Cardiac fibroblast (primary cell): ENCODE measurements around the gene ARG1.

Experiments
- DNase-seq, 2 donors: peaks; one replicate each; pipeline versions ENCODE4 v3.0.0 to v3.0.0-alpha.2; 2010; ENCODE audit warnings: low read depth in 2 of 2
- H3K4me3 ChIP-seq, 2 donors: replicated peaks in 1 of 2; 1 replicate in 1 of 2; 2 replicates in 1 of 2; pipeline ENCODE4 v1.5.1; 2011; ENCODE audit warnings: low read depth in 2 of 2, low read length in 2 of 2, mild to moderate bottlenecking in 2 of 2, moderate library complexity in 1 of 2
- TF ChIP-seq, protein P1 (sequence below): IDR thresholded peaks from one replicate; pipeline ENCODE4 v1.5.1; 2011; ENCODE audit warnings: low read depth, mild to moderate bottlenecking, low read length, inconsistent platforms

ARG1 gene

DNA sequence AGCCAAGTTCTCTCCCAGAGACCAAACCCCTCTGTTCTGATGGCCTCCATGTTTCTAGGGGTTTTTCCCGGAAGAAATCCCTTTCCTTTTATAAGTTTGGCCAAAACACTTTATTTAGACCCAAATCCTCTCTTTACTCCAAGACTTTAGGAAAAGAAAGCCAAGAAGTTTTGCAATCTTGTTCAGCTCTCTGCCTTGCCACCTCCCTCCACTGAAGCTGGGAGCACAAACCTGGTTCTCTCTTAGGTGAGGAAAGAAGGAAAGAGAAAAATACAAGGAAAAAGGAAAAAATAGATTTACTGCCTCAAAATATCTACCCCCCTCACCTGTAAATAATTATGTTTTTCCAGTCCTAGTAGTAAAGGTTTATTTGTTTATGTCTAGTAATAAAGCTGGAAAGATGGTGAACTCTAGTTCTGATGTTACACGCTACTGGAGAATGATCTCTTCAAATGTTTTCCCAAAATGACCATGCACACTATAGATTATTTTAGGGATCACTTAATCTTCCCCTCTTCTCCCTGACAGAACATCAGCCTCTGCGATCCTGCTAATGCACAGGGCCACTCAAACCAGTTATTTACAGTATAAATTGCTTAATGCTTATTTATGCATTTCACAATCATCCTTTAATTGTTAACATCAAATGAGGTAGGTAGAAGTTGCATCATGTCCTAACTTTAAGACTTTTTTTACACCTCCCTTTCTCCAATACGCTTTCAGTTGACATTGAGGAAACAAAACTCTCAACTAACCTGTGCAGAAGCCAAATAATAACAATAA is 10.9 kb upstream of the ARG1 start:
- TF ChIP-seq, protein P1, sequence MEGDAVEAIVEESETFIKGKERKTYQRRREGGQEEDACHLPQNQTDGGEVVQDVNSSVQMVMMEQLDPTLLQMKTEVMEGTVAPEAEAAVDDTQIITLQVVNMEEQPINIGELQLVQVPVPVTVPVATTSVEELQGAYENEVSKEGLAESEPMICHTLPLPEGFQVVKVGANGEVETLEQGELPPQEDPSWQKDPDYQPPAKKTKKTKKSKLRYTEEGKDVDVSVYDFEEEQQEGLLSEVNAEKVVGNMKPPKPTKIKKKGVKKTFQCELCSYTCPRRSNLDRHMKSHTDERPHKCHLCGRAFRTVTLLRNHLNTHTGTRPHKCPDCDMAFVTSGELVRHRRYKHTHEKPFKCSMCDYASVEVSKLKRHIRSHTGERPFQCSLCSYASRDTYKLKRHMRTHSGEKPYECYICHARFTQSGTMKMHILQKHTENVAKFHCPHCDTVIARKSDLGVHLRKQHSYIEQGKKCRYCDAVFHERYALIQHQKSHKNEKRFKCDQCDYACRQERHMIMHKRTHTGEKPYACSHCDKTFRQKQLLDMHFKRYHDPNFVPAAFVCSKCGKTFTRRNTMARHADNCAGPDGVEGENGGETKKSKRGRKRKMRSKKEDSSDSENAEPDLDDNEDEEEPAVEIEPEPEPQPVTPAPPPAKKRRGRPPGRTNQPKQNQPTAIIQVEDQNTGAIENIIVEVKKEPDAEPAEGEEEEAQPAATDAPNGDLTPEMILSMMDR = no peak
- H3K4me3 ChIP-seq = no peak overlapping the region
- no peak for DNase-seq

DNA sequence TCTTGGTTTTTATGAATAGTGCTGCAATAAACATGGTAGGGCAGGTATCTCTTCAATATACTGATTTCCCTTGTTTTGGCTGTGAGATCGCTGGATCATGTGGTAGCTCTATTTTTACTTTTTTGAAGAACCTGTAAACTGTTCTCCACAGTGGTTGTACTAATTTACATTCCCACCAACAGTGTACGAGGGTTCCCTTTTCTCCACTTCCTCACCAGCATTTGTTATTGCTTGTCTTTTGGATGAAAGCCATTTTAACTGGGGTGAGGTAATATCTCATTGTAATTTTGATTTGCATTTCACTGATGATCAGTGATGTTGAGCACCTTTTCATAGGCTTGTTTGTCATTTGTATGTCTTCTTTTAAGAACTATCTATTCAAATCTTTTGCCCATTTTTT is 8.0 kb upstream of the ARG1 start:
- TF ChIP-seq, protein P1 = no peak
- no peak for DNase-seq
- H3K4me3 ChIP-seq = no peak overlapping the region

DNA sequence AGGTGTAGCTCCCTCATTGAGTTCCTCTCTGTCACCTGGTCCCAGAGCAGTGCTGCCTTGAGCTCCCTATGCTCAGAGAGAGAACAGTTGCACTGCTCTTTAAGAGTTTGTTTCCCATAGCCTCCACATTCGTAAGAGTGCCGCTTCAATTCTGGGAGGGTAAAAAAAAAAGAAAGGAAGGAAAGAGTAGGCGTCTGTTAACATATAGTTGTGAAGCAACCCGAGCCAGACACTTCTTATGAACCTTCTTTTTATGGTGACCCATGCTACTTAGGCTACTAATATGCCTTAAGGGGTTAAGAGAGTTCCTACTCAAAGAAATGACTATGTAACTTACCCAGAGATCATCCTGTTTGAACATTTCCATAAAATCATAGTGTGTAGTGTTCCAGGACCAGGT is 4.3 kb upstream of the ARG1 start:
- H3K4me3 ChIP-seq = no peak overlapping the region
- TF ChIP-seq, protein P1 = no peak
- DNase-seq = no peak

DNA sequence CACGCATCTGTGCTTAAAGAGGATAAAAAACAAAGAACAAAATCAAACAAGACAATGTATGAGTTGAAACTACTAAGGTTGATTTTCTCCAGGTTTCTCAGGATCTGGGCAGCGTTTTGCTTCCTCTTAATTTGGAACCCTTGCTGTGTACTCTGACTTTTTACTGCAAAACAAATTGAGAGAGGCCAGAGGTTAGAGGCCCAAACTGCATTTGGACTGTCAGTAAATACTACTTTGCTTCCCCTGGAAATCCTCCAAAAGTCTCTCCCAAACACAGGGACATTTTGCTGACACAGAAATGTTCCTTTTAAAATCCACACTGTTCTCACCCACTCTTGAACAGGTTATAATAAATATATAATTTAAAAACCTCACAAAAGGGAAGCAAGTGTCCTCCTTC is 1.1 kb downstream of the ARG1 start:
- TF ChIP-seq, protein P1 = no peak
- no peak overlapping the region for H3K4me3 ChIP-seq
- DNase-seq = no peak

DNA sequence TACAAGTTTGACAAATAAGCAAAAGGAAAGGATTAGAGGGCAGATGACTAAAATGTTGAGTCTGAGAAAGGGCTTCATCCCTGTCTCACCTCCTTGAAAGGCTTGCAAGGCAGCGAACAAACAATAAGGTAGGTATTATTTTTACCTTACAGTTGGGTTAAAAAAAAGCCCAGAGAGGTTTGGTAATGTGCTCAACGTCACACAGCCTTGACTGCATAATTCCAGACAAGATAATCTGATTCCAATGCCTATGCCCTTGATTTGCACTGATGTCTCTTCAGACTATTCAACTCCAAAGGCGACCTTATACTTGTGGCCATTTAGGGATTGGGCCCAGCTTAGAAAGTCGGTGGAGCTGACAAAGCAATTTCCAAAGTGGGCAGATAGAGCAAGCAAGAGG is 1.7 kb downstream of the ARG1 start:
- TF ChIP-seq, protein P1 = no peak
- DNase-seq = no peak
- no peak overlapping the region for H3K4me3 ChIP-seq

DNA sequence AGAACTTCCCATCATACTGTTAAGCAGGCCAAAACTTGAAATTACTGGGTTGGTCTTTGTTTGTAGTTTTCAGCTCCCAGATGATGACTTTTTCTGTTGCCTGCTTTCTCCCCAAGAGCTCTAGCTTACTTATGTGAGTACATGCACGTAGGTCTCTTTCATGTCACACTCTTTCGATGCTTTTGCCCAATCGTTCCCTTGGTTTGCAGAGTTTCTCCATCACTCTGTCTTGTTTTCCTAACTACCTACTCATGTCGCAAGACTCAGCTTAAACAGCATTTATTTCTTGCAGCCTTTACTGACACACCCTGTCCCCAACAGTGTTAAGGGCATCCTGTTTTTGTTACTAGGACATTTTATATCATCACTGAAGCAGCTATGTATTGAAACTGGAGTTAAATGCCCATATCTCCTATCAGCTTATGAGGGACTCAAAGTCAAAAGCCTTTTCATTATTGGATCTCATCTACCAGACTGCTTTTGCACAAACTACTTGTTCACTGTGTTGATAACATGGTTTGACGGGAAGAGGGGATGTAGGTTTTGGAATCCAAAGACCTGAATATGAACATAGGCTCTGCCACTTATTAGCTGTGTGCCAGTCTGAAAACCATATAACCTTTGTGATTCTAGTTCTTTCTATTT is 2.9 kb downstream of the ARG1 start:
- TF ChIP-seq, protein P1 = no peak
- peak in 1 of 2 donors; percentile 3 for DNase-seq

DNA sequence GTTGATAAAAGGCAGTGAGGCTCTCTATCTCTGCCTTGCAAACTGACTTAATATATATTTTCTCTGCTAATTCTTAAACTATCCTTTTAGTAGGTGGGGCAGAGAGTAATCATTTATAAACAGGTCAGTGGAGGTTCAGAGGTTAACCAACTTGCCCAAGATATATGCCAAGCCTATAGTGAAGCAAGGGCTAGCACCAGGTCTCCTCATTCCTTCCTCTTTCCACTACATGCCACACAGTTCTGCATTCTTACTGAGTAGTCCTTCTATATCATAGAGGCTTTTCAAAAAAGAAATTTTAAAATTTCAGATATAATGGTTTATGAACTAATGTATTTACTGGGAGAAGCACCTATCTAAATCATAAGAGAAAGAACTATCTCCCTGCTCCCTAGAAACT is 8.5 kb downstream of the ARG1 start:
- no peak overlapping the region for H3K4me3 ChIP-seq
- DNase-seq = no peak
- TF ChIP-seq, protein P1 = no peak

More for the DNA sequence above, 2.9 kb downstream of the ARG1 start:
- H3K4me3 ChIP-seq = no peak overlapping the region
